Measurements from ENCODE around the gene FAT4.
A peak's percentile ranks its signal among the peaks of the same experiment; 100 is the strongest.

The FAT4 gene

DNA sequence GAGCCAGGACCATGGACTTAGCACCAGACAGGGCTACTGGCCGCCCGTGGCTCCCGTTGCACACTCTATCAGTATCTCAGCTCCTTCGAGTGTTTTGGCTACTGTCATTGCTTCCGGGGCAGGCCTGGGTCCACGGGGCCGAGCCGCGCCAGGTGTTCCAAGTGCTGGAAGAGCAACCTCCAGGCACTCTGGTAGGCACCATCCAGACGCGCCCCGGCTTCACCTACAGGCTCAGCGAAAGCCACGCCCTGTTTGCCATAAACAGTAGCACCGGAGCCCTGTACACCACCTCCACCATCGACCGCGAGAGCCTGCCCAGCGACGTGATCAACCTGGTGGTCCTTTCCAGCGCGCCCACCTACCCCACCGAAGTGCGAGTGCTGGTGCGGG lies 1.6 kb downstream of the FAT4 start:
- peak in 15 of 58 donors; percentile 1 to 52 (median 18) for DNase-seq

DNA sequence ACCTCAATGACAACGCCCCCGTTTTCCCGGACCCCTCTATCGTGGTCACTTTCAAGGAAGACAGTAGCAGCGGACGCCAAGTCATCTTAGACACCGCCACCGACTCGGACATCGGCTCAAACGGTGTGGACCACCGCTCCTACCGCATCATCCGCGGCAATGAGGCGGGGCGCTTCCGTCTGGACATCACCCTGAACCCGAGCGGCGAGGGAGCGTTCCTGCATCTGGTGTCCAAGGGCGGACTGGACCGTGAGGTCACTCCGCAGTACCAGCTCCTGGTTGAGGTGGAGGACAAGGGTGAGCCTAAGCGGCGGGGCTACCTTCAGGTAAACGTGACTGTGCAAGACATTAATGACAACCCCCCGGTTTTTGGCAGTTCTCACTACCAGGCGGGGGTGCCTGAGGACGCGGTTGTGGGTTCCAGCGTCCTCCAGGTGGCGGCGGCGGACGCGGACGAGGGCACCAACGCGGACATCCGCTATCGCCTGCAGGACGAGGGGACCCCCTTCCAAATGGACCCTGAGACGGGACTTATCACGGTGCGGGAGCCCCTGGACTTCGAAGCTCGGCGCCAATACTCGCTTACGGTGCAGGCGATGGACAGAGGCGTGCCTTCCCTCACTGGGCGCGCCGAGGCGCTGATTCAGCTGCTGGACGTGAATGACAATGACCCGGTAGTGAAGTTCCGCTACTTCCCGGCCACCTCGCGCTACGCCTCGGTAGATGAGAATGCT lies 2.2 kb downstream of the FAT4 start:
- peak in 34 of 58 donors; percentile 5 to 58 (median 41) for DNase-seq

DNA sequence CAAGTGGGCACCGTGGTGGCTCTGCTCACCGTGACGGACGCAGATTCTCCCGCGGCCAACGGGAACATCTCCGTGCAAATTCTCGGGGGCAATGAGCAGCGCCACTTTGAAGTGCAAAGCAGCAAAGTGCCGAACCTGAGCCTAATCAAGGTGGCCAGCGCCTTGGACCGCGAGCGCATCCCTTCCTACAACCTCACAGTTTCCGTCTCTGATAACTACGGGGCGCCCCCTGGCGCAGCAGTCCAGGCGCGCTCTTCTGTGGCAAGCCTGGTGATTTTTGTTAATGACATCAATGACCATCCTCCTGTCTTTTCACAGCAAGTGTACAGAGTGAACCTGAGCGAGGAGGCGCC lies 2.7 kb downstream of the FAT4 start:
- DNase-seq, result peak in 38 of 58 donors; percentile 4 to 60 (median 31)

DNA sequence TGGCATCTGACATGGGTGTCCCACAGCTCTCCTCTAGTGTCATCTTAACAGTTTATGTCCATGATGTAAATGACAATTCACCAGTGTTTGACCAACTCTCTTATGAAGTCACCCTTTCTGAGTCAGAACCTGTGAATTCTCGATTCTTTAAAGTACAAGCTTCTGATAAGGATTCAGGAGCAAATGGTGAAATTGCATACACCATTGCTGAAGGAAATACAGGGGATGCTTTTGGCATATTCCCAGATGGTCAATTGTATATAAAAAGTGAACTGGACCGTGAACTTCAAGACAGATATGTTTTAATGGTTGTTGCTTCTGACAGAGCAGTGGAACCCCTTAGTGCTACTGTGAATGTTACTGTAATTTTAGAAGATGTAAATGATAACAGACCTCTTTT lies 4.6 kb downstream of the FAT4 start:
- DNase-seq, result no peak

DNA sequence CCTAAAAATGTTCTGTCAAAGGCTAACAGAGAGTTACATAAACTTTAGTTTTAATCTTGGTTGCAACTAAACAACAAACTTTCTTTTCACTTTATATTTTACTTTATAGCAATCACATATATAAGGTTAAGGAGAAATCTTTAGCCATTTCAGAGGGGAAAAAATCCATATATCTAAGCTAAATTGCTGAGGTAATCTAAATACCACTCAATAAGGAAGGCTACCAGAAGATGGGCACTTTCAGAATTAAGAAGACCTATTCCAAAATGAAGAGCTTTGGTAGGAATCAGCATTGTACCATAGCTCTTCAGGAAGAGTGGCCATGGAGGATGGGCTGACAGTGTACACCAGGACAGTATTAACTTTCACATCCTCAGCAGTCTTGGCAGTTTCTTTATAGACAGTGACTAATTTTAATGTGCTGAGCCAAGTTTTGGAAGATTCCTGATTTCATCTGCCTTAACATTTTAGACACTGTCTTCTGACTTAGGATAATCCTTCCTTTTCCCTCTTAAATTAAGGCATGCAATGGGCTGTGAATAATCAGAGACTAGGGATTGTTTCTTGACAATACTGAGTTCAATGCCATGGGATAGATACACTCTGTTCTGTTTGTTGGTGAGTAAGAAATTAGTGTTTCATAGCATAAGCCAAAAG lies 7.1 kb downstream of the FAT4 start:
- no peak for DNase-seq

DNA sequence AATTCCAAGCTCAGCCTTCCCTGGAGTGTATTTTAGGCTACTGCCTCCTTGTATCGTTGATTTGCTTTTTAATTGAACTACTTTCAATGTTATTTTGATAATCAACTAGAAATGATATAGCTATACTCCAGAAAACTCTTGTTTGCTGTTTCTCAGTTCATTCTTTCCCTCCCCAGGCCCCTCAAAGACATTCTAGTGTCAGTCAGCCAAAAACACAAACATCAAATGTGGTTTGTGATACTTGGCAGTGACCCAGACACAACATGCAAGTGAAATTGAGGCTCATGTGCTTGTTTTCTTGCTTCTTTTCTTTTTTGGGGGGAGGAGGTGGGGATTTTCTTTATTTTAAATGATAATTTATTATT lies 7.6 kb downstream of the FAT4 start:
- DNase-seq, result peak in 3 of 58 donors; percentile 2 to 7 (median 3)

DNA sequence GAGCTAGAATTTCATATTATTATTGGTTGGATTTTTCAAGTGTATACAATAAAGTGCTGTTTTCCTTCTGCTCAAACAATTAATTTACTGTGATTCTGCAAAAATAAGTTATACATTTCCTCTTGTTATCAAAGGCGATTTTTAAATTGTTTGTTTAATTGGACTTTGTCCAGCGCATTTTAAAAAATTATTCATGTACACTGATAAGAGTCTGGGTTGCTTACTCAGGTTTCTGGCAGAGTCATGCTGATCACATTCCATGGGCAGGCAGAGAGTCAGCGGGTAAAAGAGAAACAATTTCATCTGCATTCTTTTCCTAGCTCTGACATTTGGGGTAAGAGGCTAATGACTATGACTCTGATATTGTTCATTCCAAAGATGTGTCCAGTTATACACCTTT lies 8.9 kb downstream of the FAT4 start:
- peak in 1 of 58 donors; percentile 7 for DNase-seq

DNA sequence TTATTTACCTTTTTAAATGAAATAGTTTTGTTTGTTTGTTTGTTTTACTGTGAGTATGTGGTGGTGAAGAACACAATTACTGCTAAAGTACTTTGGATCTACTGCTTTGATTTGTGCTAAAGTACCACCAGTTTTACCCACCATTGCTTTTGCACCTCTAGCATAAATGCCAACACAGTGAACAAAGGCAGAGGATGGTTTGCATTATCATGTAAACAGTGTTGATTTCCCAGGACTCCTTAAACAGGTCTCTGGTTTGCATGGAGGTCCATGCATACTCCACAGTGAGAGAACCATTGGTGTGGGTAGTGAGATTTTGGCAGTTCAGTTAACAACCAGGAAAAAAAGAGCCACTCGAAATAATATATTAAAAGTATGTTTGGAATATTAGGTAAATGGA lies 11.0 kb downstream of the FAT4 start:
- DNase-seq, result no peak

DNA sequence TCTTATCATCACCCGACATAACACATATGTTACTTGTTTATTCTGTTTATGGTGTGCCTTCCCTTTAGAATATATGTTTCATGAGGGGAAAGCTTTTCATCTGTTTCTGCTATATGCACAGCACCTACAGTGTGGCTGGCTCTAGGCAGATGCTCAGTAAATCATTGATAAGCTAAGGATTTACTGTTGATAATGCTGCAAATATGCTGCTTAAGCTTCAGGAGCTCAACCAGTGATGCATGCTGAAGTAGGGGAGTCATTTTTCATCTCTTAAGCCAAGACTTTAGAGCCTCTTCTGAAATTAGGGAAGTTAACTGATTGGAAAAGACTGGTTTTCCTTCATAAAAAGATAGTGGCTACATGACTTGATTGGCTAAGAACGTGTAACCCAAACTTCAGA lies 16.4 kb downstream of the FAT4 start:
- DNase-seq, result no peak

DNA sequence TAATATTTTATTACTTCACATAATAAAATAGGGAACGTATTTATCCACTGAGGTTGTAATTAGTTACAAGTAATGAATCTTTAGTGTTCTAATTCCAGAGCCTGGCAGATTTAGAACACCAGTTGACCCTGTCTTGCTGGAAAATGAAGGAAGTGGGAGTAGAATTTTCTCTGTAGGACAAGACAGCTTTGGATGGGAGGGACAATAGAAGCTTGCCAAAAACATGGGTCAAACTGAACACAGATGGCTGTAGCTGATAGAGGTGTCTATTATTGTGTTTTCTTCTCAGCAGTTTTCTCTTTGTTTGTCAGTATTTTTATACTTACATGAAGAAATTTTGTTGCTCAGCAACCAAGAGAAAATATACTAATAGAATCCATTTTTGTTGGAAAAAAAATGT lies 20.2 kb downstream of the FAT4 start:
- no peak for DNase-seq

DNA sequence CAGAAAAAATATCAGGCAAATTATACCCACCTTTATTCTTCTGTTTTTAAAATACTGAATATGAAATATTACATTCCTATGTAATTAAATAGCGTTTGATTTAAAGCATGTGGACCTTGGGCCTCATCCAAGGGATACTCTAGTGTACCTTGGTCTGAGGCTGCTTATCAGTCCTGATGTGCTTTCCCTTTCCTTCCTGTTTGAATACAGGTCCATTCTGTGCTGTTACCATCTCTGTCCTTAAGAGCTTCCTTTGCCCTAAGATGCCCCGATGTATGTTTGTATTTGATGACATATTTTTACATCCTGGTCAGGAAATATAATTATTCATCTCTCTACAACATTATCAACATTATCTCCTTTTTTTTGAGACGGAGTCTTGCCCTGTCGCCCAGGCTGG lies 24.1 kb downstream of the FAT4 start:
- DNase-seq, result no peak

DNA sequence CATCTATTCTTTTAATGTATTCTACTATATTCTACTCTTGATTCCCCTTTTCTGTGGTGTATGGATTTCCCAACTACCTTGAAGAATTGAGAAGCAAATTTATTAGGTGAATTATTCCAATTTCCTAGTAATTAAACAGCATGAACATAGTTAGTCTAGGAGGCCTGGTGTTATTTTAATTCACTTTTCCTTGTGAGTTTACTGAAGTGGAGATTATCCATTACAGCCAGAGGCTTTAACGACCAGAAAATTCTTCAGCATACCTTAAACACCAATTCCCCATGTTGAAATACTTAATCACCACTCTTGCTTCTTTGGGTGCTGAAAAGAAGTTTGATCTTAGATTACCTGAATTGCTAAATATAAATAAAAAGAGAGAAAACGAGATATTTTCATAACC lies 29.4 kb downstream of the FAT4 start:
- no peak for DNase-seq

DNA sequence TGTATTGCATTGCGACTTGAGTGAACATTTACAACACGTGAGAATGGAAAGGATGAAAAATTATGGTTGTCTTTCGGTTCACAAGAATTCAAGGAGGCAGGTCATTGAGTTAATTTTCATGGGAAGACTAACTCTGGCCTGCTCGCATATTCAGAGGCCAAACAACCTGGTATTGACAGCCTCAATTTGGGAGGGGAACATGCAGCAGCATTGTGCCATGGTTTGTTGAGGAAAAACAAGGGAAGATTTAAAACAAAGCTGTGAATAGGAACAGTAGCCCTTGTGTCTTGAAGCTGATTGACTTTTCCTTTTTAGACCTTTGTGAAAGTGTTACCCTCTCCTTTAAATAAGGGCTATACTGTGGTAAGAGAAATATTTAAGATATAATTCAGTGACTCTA lies 31.9 kb downstream of the FAT4 start:
- DNase-seq, result peak in 1 of 58 donors; percentile 21

DNA sequence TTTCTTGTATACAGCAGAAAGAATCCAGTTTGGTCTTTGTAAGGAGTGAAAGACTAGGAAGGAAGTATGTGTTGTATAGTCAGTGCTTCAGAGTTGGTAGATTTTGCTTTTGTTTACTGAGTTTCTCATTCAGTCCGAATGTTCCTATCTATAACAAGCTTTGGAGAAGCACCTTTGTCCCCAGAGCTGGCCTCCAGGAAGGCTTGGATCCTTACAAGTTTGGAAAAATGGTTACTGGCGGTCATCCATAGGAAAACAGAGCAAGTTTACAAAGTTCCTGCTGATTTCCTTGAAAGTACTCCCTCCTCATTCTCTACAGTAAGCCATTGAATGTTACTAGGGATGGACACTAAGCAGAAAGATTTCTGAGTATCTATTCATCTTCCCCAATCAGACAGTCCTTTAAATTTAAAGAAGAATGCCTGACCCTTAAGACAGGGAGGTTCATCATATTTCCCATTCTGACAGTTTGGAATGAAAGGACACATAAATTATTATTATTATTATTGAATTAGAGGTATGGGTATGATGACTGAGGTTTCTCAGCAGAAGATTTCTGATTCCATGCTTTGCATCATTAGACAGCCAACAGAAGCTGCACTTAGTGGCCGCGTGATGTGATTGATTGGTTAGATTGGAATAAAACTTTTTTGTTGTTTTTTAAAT lies 35.8 kb downstream of the FAT4 start:
- peak in 3 of 58 donors; percentile 2 to 17 (median 9) for DNase-seq

DNA sequence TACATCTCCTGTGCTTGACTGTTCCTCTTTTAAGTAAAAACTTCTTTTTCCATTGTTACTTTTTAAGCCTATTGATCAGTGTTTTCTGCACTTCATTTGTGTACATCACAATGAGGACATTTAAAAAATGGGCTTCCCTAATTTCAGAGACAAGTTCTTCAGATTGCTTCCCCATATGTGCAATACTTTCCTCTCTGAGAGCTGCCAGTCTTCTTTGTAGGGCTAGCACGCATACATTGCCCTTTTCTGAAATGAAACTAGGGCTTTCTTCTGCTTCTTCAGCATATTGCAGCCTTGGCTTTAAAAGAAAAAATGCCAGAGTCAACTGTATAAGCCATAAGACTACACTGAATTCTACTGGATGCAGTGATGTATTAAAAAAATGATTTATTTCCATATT lies 37.8 kb downstream of the FAT4 start:
- DNase-seq, result peak in 1 of 58 donors; percentile 6

DNA sequence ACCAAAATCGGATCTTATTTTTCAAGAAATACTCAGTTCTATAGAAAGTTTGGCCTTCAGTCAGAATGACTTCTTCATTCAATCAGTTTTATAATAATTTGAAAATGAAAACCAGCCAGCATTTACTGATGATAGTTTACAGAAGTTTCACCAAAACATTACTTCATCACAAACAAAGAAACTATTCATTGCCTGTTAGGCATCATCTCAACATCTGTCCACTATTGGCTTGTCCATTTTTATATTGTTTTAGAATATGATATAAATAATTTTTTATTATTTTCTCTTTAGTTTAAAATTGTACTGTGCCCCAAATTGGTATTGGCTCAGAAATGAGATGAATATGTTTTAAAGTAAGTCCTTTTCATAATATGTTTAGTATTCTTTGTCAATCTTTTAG lies 38.4 kb downstream of the FAT4 start:
- DNase-seq, result no peak

DNA sequence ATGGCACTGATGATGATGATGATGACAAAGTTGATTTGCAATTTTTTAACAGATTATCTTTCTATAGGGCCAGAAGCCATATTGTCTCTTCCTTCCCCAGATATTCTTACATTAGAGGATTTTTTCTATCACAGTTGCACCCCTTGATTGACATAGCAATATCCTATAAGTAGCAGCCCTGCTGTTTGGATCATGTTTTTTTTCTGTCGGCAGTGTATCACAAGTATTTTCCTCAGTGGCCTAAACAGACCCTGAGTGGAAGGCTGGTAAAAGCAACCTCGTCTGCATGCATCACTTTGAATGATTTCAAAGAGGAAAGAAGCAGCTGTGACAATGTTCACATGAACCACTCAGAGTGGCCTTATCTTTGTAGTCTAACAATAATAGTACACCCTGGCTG lies 41.0 kb downstream of the FAT4 start:
- DNase-seq, result no peak

DNA sequence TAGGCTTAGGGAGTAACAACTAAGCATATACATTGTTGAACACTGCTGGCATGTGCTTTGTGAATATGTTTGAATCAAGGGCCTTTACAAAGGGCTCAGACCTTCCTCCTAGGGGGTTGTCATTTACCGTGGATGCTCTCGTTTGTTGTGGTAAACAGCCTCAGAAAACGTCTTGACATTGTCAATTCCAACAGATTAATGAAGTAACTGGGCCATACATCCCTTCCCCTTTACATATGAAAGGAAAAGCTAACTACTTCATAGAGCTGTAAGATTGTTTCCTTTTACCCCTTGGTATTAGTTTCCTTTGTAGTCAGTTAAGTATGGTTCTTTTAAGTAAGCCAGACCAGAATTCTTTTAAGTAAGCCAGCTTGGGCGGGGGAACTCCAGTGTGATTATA lies 42.9 kb downstream of the FAT4 start:
- DNase-seq, result no peak

DNA sequence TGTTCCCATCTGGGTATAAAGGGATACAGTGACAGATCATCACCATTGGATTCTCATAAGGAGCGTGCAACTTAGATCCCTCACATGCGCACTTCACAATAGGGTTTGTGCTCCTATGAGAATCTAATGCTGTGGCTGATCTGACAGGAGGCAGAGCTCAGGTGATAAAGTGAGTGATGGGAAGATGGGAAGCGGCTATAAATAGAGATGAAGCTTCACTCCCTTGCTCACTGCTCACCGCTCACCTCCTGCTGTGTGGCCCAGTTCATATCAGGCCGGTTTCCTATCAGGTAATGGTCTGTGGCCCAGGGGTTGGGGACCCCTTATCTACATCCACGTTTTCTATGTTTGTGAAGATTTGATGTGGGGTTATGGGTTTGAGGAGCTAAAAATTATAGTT lies 43.7 kb downstream of the FAT4 start:
- DNase-seq, result no peak

DNA sequence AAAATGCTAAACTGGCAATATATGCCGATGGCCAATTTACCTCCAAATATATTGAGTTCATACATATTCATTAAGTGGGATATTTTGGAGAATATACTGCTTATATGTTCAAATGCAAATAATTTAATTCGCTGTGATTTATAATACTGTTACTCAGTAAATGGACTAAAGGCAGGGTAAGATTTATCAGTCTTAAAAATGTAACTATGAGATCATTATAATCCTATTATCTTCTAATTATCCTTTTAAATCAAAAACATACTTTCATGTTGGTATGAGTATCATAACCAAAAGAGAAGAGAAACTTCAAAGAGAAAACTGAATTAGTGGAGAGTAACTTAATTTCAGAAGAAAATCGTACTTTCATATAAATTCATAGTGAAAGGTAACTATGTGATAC lies 44.6 kb downstream of the FAT4 start:
- no peak for DNase-seq

DNA sequence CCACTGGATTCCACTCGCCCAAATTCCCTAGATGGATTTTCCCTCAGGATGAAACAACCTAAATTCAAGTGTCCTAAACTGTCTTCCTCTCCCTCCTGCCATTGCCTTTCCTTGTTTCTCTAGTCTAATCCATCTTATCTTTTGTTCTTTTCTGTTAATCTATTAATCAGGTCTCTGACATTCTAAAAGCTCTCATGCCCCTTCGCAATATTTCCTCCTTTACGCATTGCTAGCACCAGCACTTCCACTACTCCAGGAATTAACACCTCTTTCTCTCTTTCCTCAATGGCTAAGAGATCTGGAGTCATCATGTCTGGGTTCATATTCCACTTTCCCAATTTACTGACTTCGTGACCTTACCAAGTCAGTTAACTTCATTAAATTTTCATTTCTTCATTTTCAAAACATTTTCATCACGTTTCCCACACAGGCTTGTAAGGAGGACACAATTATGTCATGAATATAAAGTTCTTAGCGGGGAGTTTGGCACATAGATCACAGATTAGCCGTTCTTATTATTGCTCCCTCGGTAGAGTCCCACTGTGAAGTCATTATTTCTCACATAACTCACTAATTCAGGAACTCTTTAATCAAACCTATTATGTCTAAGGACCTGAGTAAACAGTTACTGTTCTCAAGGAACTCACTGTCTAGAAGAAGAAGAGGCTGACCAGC lies 45.3 kb downstream of the FAT4 start:
- no peak for DNase-seq

DNA sequence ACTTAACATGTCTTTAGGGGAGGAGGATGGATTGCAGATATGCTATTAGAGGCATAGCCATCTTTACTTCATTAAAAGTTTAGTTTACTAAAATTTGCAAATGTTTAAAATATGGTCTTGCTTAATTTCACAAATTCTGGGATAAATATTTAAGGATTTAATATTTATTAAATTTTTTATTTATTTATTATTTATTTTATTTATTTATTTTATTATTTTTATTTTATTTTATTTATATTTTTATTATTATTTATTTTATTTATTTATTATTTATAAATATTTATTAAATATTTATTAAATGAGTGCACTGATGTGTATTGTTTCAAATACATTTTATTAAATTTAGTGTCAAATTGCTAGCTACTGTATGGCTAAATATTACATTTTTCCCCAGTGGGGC lies 46.0 kb downstream of the FAT4 start:
- DNase-seq, result no peak

Measured in anterior cingulate cortex (tissue), 58 donors.